ENCODE results near the gene SPIN2B.

The SPIN2B gene

DNA sequence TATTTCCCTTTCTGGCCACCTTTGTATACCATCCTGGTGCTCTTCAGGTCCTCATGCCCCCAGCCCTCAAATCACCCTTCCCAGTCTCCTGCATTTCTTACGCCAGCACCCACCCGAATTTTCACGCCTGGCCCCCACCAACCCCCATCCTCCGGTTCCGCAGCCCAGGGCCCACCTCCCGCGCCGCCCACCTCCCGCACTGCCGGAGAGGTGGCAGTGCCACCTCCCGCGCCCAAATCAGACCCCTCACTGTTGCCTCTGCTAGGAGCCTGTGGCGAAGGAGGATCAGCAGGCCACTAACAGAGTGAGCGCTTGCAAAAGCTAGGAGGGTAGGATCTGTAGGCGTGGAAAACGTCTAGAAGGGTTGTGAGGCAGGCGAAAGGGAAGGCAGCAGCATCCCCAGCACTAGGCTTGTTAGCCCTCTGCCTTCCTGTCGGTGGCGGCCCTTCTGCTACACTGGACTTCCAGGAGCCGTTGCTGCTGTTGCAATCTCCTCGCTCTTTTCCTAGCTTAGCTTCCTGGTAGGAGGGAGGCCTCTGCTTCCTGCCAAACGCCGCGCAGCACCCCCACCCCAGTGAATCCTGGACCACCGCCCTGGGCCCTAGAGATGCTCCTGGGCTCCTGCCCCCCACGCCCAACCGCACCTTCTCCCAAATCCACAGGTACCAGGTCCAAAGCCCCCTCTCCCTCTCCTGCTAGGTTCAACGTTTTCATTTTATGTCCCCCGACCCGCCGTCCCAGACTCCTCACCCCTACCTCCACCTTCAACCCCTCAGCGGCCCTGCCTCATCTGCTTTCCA lies 51.0 kb downstream of the SPIN2B start:
- DNase-seq, result no peak
